ENCODE measurements around the gene IGFBP1.

The IGFBP1 gene

GRCh38 chr7:45873035-45873354, 15.3 kb upstream of the IGFBP1 start, which contains the start of gene CCDC201:
TSS of gene CCDC201 (minus strand) at chr7:45873082. CDS start at chr7:45873007, 75 bp downstream.
- TF ChIP-seq ZNF274 (IDR thresholded peaks at IDR 0.05; ENCODE audit: low read depth, low read length) = no peak
- no peak within 1 kb of the TSS for H3K4me3 ChIP-seq (ENCODE audit: low read length)

GRCh38 chr7:45873355-45873754, 14.9 kb upstream of the IGFBP1 start:
- TF ChIP-seq ZNF274 (IDR thresholded peaks at IDR 0.05; ENCODE audit: low read depth, low read length) = no peak

GRCh38 chr7:45874408-45875131, 13.7 kb upstream of the IGFBP1 start:
- H3K4me3 ChIP-seq (ENCODE audit: low read length) = no peak overlapping the region
- no peak for TF ChIP-seq ZNF274 (IDR thresholded peaks at IDR 0.05; ENCODE audit: low read depth, low read length)

More at GRCh38 chr7:45873355-45873754, 14.9 kb upstream of the IGFBP1 start:
- H3K4me3 ChIP-seq (ENCODE audit: low read length) = no peak overlapping the region

- no peak overlapping the region for H3K4me3 ChIP-seq (ENCODE audit: low read length)
- no peak for TF ChIP-seq ZNF274 (IDR thresholded peaks at IDR 0.05; ENCODE audit: low read depth, low read length)
These were observed 11.8 kb upstream of the IGFBP1 start for GRCh38 chr7:45876519-45876918.

- H3K4me3 ChIP-seq (ENCODE audit: low read length) = no peak overlapping the region
- no peak for TF ChIP-seq ZNF274 (IDR thresholded peaks at IDR 0.05; ENCODE audit: low read depth, low read length)
These were observed 9.7 kb upstream of the IGFBP1 start for GRCh38 chr7:45878457-45879144.

GRCh38 chr7:45880433-45880860, 7.8 kb upstream of the IGFBP1 start:
- no peak for TF ChIP-seq ZNF274 (IDR thresholded peaks at IDR 0.05; ENCODE audit: low read depth, low read length)
- no peak overlapping the region for H3K4me3 ChIP-seq (ENCODE audit: low read length)

- no peak for TF ChIP-seq ZNF274 (IDR thresholded peaks at IDR 0.05; ENCODE audit: low read depth, low read length)
These were observed 7.0 kb upstream of the IGFBP1 start for GRCh38 chr7:45881280-45881758.

GRCh38 chr7:45881759-45882464, 6.4 kb upstream of the IGFBP1 start:
- no peak for TF ChIP-seq ZNF274 (IDR thresholded peaks at IDR 0.05; ENCODE audit: low read depth, low read length)
- H3K4me3 ChIP-seq (ENCODE audit: low read length) = no peak overlapping the region

More at GRCh38 chr7:45881280-45881758, 7.0 kb upstream of the IGFBP1 start:
- H3K4me3 ChIP-seq (ENCODE audit: low read length) = no peak overlapping the region

GRCh38 chr7:45882465-45882810, 5.8 kb upstream of the IGFBP1 start:
- no peak overlapping the region for H3K4me3 ChIP-seq (ENCODE audit: low read length)
- no peak for TF ChIP-seq ZNF274 (IDR thresholded peaks at IDR 0.05; ENCODE audit: low read depth, low read length)

- H3K4me3 ChIP-seq (ENCODE audit: low read length) = no peak overlapping the region
- TF ChIP-seq ZNF274 (IDR thresholded peaks at IDR 0.05; ENCODE audit: low read depth, low read length) = no peak
These were observed 4.2 kb upstream of the IGFBP1 start for GRCh38 chr7:45884136-45884535.

GRCh38 chr7:45885264-45885882, 2.9 kb upstream of the IGFBP1 start:
- H3K4me3 ChIP-seq (ENCODE audit: low read length) = no peak overlapping the region
- no peak for TF ChIP-seq ZNF274 (IDR thresholded peaks at IDR 0.05; ENCODE audit: low read depth, low read length)

- H3K4me3 ChIP-seq (ENCODE audit: low read length) = no peak overlapping the region
- TF ChIP-seq ZNF274 (IDR thresholded peaks at IDR 0.05; ENCODE audit: low read depth, low read length) = no peak
These were observed 1.2 kb upstream of the IGFBP1 start for GRCh38 chr7:45886931-45887667.

- no peak for TF ChIP-seq ZNF274 (IDR thresholded peaks at IDR 0.05; ENCODE audit: low read depth, low read length)
- H3K4me3 ChIP-seq (ENCODE audit: low read length) = no peak overlapping the region
These were observed 692 bp downstream of the IGFBP1 start for GRCh38 chr7:45888993-45889366.
